ENCODE measurements around the gene PDGFD. TPM values are rescaled to one million over a fixed set of nuclear protein-coding genes. Genes with fewer than 3 reads are reported as not detected.

Gene PDGFD
- total RNA-seq, 1 experiment from 2014 or later, result 1.7 TPM

GRCh38 chr11:104054911-104055529 lies 108.9 kb downstream of the PDGFD start:
- Mint-ChIP-seq H3K4me1 (peaks cover 15 to 17% of the 10 kb centered on the region in 2 experiments), H3K27me3 (ENCODE audit: low read depth) (no peaks in the 10 kb centered on the region), H3K27ac (no peak overlapping the region), H3K4me3 (no peak overlapping the region), H3K36me3 (ENCODE audit: insufficient read depth in 1 of 3, low read depth in 3 of 3) (no peaks in the 10 kb centered on the region), H3K9me3 (no peaks in the 10 kb centered on the region)
- H3K79me2 ChIP-seq (ENCODE audit: insufficient read depth, low read length), result no peaks in the 10 kb centered on the region
- H3K4me2 ChIP-seq (ENCODE audit: insufficient read depth, insufficient read length, low read length), result no peak overlapping the region
- H2AK5ac ChIP-seq (ENCODE audit: insufficient read length, low read length), result no peak overlapping the region
- no peak overlapping the region for H2BK120ac ChIP-seq (ENCODE audit: low read depth, low read length, poor library complexity, severe bottlenecking)
- H3K9ac ChIP-seq (ENCODE audit: extremely low read depth, insufficient read length, low read length), result no peak overlapping the region
- no peak for DNase-seq
- no peak overlapping the region for H3K27ac ChIP-seq (ENCODE audit: insufficient read length, low read depth, low read length)
- no peak overlapping the region for H3K14ac ChIP-seq (ENCODE audit: insufficient read depth, low read length)
- H3T11ph ChIP-seq (ENCODE audit: low read length), result no peak overlapping the region
- no peak overlapping the region for H2BK15ac ChIP-seq (ENCODE audit: low read depth, low read length)
- no peak overlapping the region for H2BK5ac ChIP-seq (ENCODE audit: insufficient read length, low read length)
- H3K23ac ChIP-seq (ENCODE audit: insufficient read length, low read depth, low read length), result no peak overlapping the region
- no peak overlapping the region for H2BK12ac ChIP-seq (ENCODE audit: insufficient read length, low read depth, low read length)
- H4K8ac ChIP-seq (replicated peaks; ENCODE audit: insufficient read length, low read depth, low read length), result no peak overlapping the region
- 0 out of 2 replicates have a peak, but pooled peaks cover 3% of the 10 kb centered on the region for H3K4me1 ChIP-seq (ENCODE audit: insufficient read depth, low read length)
- no peak overlapping the region for H4K5ac ChIP-seq (ENCODE audit: insufficient read length, low read depth, low read length)
- no peak overlapping the region for H3K4ac ChIP-seq (ENCODE audit: low read depth, low read length)
- H4K20me1 ChIP-seq (ENCODE audit: control insufficient read depth, insufficient read depth, insufficient read length), result no peaks in the 10 kb centered on the region
- TF ChIP-seq CTCF (conservative IDR thresholded peaks at IDR 0.05), result no peak
- no peaks in the 10 kb centered on the region for H3K79me1 ChIP-seq (ENCODE audit: insufficient read depth, low read depth, low read length, poor library complexity, severe bottlenecking)
- no peak overlapping the region for H3K18ac ChIP-seq (ENCODE audit: insufficient read length, low read depth, low read length)
- H2BK20ac ChIP-seq (ENCODE audit: low read depth, low read length, poor library complexity, severe bottlenecking), result no peak overlapping the region
- no CpG with 5 or more reads among the region's 4 CpGs for WGBS (ENCODE audit: extremely low coverage, insufficient read length, low lambda C conversion rate)
- no peaks in the 10 kb centered on the region for H3K27me3 ChIP-seq (ENCODE audit: insufficient read depth, low read length)
- no peak overlapping the region for H4K91ac ChIP-seq (ENCODE audit: insufficient read length, low read depth, low read length)
- H3K23me2 ChIP-seq (ENCODE audit: insufficient read length, low read depth, low read length, poor library complexity, severe bottlenecking), result no peaks in the 10 kb centered on the region
- no peaks in the 10 kb centered on the region for H3K9me3 ChIP-seq (ENCODE audit: control insufficient read depth, low read depth, low read length)
- no peak overlapping the region for H2AFZ ChIP-seq (ENCODE audit: low read length)
- no peak overlapping the region for H3K56ac ChIP-seq (ENCODE audit: insufficient read length, low read depth, low read length)
